ENCODE measurements around the gene ITCH. TPM values are rescaled to one million over a fixed set of nuclear protein-coding genes. Genes with fewer than 3 reads are reported as not detected.

Gene ITCH
- total RNA-seq, 1 experiment from 2014 or later: 33.2 TPM

DNA sequence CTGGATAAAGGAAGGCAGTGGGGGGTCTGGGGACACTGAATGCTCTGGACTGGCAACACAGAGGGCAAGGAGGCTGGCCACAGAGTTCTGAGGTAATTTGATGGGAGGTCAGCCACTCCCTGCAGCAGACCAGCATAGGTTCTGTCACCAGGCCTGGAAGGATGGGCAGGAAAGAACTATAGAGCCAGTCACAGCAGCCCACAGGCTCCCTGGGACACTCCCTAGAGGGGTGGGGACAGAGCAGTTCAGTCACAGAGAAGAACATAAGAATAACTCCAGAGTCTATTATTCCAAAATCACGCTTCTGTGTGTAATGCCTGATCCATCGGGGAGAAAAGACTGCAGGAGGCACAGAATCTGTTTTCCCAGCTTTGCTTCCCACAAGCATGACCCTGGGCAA, 172.8 kb downstream of the ITCH start:
- in situ Hi-C loops (cut with HindIII; ENCODE audit: low sequenced_read_pairs): no loop called here
- DNase-seq (ENCODE audit: low spot score): no peak

DNA sequence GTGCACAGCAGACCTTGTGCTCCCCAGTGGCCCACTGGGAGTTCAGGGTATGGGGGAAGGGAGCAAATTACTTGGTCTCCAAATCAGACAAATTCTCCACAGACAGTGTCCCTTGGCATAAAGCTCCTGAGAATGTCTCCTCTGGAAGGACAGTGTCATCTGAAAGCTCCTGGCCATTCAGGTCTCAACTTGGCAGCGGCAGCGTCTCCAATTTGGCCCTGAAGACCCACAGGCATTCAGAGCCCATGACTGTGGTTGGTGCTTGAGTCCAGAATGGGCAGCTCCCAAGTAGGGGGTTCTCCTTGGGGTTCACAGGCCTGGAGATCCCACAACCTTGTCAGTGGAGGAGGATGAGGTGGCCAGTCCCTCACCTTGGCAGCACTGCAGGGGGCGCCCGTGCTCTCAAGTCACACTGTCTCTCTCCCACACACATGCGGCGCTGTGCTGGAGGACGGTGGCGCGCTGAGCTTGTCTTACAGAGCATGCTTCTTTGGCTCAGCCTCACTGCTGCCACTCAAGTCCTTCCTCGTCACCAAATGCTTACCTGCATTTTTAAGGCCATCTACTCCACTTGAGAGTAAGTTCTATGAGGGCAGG, 173.8 kb downstream of the ITCH start:
- DNase-seq (ENCODE audit: low spot score): peak; percentile 51
- in situ Hi-C loops (cut with HindIII; ENCODE audit: low sequenced_read_pairs): no loop called here

DNA sequence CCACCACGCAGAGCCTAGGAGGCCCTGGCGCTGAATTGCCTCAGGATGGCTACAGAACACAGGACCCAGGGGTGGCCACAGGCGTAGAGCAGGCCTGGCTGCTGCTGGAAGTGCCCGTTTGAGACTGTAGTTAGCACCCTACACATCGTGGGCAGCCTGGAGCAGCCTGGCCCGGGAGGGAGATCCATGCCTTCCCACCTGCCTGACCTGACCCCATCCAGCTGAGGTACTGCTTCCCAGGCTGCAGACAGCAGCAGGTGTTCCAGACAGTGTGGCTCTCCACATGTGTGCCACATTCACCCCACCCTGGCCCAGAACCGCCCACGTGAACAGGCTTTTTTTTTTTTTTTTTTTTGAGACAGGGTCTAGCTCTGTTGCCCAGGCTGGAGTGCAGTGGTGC, 174.6 kb downstream of the ITCH start:
- no peak for DNase-seq (ENCODE audit: low spot score)
- in situ Hi-C loops (cut with HindIII; ENCODE audit: low sequenced_read_pairs): no loop called here

GRCh38 chr20:34538671-34539123, 175.6 kb downstream of the ITCH start:
- in situ Hi-C loops (cut with HindIII; ENCODE audit: low sequenced_read_pairs): no loop called here
- no peak for DNase-seq (ENCODE audit: low spot score)

GRCh38 chr20:34539756-34540155, 176.7 kb downstream of the ITCH start:
- in situ Hi-C loops (cut with HindIII; ENCODE audit: low sequenced_read_pairs): no loop called here

GRCh38 chr20:34540596-34541263, 177.7 kb downstream of the ITCH start:
- in situ Hi-C loops (cut with HindIII; ENCODE audit: low sequenced_read_pairs): no loop called here

More at GRCh38 chr20:34539756-34540155, 176.7 kb downstream of the ITCH start:
- DNase-seq (ENCODE audit: low spot score): no peak

DNA sequence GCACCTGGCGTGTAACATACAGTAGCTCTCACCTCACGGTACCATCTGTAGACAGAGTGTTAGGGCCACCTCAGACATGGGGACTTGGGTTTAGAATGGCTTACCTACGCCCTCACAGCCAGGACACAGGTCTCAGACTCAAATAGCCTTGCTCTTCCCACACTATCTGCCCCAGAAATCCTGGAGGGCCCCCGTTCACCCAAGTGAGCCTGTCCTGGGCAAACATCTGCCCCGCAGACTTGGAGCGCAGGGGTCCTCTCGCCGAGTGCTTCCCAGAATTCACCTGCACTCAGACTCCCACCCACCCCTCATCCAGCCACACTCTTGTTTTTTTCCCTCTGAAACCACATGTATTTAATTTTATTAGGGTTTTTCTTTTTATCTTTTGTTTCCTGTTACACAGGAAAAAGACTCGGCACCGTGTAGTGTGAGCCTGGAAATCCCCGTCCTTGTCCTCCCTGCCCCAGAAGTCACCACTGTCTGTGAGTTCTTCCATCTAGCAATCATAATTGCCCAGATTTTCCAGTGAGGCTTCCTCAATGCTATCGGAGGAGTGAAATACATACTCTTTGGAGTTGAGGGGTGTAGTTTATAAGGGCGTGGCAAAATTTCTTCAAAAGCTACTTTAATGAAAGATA, 178.3 kb downstream of the ITCH start:
- in situ Hi-C loops (cut with HindIII; ENCODE audit: low sequenced_read_pairs): no loop called here
- no peak for DNase-seq (ENCODE audit: low spot score)

More at GRCh38 chr20:34540596-34541263, 177.7 kb downstream of the ITCH start:
- no peak for DNase-seq (ENCODE audit: low spot score)

- no peak for DNase-seq (ENCODE audit: low spot score)
- in situ Hi-C loops (cut with HindIII; ENCODE audit: low sequenced_read_pairs): no loop called here
These were observed 178.8 kb downstream of the ITCH start for GRCh38 chr20:34541917-34542316.

GRCh38 chr20:34542439-34542838, 179.4 kb downstream of the ITCH start:
- DNase-seq (ENCODE audit: low spot score): no peak
- in situ Hi-C loops (cut with HindIII; ENCODE audit: low sequenced_read_pairs): no loop called here

DNA sequence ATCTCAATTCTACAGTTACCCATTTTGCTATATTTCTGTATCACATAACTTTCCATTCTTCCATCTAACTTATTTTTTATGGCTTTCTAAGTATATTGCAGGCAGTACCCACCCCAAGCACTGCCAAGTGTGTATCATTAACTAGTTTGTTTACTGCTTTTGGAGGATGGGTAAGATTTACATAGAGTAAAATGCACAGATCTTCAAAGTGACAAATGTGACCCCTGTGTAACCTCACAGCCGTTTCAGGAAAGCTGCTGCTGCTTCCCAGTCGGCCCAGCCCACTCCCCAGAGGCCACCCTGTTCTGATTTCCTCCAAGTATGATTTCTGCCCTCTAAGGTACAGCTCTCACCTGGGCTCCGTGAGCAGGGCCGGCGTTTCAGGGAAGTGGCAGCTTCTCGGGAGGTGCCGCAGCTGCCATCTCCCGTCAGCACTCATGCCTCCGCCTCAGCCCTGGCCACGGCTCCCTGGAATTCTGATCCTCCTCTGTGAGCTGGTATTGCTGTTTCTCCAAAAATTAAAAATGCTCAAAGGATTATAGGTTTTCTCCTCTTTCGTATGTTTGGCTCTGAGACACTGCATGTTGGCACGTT, 180.5 kb downstream of the ITCH start:
- peak; percentile 46 for DNase-seq (ENCODE audit: low spot score)
- in situ Hi-C loops (cut with HindIII; ENCODE audit: low sequenced_read_pairs): no loop called here

DNA sequence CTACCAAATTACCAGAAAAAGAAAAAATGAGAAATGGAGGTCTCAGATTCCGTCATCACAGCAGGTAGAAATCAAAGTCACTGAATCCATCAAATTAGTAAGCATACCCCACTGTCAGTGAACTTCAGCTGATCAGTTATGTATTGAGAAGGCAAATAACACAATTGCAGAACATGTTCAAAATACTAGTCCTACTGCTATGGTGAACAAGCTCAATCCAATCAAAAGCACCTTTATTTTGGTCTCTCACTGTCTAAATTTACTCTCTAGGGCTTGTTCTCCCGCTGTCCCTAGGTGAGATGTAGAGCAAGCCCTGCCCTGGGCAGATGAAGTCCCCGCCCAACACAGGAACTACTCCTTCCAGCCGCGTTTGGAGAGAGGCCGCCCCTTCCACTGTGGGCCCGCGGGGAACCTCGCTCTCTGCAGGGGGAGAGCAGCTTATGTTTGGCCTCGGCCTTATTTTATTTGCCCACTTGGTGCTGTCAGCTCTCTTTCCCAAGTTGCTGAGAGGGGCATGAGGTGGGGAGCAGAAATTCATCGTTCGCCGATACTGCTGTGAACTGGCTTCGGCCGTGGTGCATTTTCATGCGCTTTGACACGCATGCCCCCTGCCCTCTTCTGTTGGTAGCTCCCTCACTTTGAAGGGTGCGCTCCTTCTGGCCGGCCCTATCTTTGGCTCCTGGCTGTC, 181.2 kb downstream of the ITCH start:
- in situ Hi-C loops (cut with HindIII; ENCODE audit: low sequenced_read_pairs): no loop called here
- peak; percentile 72 for DNase-seq (ENCODE audit: low spot score)

- in situ Hi-C loops (cut with HindIII; ENCODE audit: low sequenced_read_pairs): no loop called here
- DNase-seq (ENCODE audit: low spot score): peak; percentile 87
These were observed 183.7 kb downstream of the ITCH start for GRCh38 chr20:34546751-34547181.

DNA sequence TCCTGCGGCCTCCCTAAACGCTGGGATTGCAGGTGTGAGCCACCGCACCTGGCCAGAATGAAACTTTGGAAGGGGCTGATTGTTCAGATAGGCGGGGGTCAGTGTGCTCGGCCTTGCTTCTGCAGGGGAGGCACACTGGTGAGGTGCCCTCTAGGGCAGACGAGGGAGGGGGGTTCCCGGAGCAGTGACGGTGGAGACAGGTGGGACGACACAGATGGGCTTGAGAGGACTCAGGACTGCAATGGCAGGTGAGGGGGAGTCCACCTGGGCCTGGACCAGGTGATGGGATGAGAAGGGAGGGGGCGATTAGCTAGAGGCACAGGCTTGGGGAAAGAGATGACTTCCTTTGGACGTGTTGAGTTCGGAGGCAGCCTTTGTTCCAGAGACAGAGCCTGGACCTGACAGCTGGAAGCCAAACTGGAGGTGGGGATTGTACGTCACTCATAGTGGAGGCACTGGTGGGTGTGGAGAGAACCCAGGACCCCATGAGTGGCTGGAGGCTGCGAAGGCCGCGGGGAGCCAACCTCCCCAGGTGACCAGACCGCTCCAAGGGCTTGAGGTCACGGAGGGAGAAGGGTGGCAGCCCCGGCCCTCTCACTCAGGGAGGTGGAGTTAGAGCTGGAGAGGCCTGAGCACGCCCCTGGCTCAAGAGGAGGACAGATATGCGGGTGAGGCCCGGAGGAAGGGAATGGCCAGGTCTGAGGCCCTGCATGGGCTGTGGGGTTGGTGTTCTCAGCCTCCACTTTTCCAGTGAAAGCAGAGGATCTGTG, 185.0 kb downstream of the ITCH start:
- no peak for DNase-seq (ENCODE audit: low spot score)
- in situ Hi-C loops (cut with HindIII; ENCODE audit: low sequenced_read_pairs): no loop called here

- no peak for DNase-seq (ENCODE audit: low spot score)
These were observed 186.3 kb downstream of the ITCH start for GRCh38 chr20:34549291-34549928.

DNA sequence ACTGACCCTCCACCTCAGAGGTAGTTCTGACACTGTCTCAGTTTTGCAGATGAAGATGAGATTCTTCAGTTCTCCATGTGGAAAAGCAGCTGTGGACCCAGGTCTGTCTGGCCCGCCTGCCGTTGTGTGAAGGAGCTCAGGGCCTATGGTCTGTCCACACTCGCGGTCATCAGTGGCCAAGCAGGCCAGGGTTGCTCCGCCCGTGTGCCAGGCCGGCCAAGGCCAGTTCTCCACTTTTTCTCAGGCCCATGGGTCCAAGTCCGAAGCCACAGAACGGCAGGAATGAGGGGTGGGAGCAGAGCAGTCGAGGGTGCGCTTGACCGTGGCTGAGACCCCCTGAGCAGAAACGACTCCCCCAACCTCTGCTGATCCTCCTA, 186.8 kb downstream of the ITCH start:
- no peak for DNase-seq (ENCODE audit: low spot score)
- in situ Hi-C loops (cut with HindIII; ENCODE audit: low sequenced_read_pairs): no loop called here

More at GRCh38 chr20:34549291-34549928, 186.3 kb downstream of the ITCH start:
- in situ Hi-C loops (cut with HindIII; ENCODE audit: low sequenced_read_pairs): no loop called here

- in situ Hi-C loops (cut with HindIII; ENCODE audit: low sequenced_read_pairs): no loop called here
These were observed 189.5 kb downstream of the ITCH start for GRCh38 chr20:34552569-34552968.

GRCh38 chr20:34553366-34553867, 190.3 kb downstream of the ITCH start:
- DNase-seq (ENCODE audit: low spot score): peak; percentile 29
- in situ Hi-C loops (cut with HindIII; ENCODE audit: low sequenced_read_pairs): no loop called here

More at GRCh38 chr20:34552569-34552968, 189.5 kb downstream of the ITCH start:
- DNase-seq (ENCODE audit: low spot score): no peak

- in situ Hi-C loops (cut with HindIII; ENCODE audit: low sequenced_read_pairs): no loop called here
These were observed 194.9 kb downstream of the ITCH start for GRCh38 chr20:34557936-34558319.

More at GRCh38 chr20:34557936-34558319, 194.9 kb downstream of the ITCH start:
- peak; percentile 69 for DNase-seq (ENCODE audit: low spot score)
